Cardiac fibroblast (primary cell): ENCODE results near the gene PIK3CB.

ENCODE experiments used
- DNase-seq, 2 donors: peaks; one replicate each; pipeline versions ENCODE4 v3.0.0 to v3.0.0-alpha.2; 2010; ENCODE audit warnings: low read depth in 2 of 2
- H3K4me3 ChIP-seq, 2 donors: replicated peaks in 1 of 2; 1 replicate in 1 of 2; 2 replicates in 1 of 2; pipeline ENCODE4 v1.5.1; 2011; ENCODE audit warnings: low read depth in 2 of 2, low read length in 2 of 2, mild to moderate bottlenecking in 2 of 2, moderate library complexity in 1 of 2
- TF ChIP-seq, protein P1 (sequence below): IDR thresholded peaks from one replicate; pipeline ENCODE4 v1.5.1; 2011; ENCODE audit warnings: low read depth, mild to moderate bottlenecking, low read length, inconsistent platforms

PIK3CB gene

DNA sequence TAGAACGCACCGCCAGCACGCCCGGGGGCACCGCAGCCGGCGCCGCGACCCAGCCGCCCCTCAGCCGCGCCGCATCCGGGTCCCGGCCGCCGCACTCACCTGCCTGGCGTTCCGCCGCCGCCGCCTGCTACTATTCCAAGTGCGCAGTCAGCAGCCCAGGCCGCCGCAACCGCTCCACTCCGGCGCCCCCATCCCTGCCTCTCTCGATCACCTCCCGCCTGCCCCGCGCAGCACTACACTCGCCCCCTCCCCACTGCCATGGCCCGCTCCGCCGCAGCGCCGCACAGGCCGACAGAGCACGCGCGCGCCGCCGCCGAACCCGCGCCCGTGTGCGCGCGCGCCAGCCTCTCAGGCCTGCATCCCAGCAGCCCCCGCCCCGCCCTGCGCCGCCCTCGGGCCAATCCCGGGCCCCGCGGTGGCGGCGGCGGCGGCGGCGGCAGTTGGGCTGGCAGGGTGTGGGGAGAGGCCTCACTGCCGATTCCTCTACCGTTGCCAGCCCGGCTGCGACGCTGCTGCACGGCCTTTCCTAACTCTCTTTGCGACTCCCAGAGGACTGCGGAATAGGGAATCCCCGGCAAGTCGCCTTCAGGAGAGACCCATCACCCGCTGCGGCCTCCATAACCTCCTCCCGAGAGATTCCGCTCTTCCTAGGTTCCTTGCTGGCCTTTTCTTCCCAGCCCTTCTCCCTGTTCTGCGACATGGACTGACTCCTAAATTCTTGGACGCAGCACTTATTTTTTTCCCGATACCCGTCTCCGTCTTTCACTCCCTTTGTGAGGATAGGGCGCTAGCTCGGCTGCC lies at the start of gene PIK3CB:
TSS of gene PIK3CB (minus strand) at position 333 of the 801 bp plus-strand sequence. CDS start 75,585 bp downstream, outside the sequence.
- DNase-seq, result peak; percentile 77 to 88
- peak within 1 kb of the TSS; percentile 71 to 90 for H3K4me3 ChIP-seq
- TF ChIP-seq, protein P1, sequence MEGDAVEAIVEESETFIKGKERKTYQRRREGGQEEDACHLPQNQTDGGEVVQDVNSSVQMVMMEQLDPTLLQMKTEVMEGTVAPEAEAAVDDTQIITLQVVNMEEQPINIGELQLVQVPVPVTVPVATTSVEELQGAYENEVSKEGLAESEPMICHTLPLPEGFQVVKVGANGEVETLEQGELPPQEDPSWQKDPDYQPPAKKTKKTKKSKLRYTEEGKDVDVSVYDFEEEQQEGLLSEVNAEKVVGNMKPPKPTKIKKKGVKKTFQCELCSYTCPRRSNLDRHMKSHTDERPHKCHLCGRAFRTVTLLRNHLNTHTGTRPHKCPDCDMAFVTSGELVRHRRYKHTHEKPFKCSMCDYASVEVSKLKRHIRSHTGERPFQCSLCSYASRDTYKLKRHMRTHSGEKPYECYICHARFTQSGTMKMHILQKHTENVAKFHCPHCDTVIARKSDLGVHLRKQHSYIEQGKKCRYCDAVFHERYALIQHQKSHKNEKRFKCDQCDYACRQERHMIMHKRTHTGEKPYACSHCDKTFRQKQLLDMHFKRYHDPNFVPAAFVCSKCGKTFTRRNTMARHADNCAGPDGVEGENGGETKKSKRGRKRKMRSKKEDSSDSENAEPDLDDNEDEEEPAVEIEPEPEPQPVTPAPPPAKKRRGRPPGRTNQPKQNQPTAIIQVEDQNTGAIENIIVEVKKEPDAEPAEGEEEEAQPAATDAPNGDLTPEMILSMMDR, result no peak

DNA sequence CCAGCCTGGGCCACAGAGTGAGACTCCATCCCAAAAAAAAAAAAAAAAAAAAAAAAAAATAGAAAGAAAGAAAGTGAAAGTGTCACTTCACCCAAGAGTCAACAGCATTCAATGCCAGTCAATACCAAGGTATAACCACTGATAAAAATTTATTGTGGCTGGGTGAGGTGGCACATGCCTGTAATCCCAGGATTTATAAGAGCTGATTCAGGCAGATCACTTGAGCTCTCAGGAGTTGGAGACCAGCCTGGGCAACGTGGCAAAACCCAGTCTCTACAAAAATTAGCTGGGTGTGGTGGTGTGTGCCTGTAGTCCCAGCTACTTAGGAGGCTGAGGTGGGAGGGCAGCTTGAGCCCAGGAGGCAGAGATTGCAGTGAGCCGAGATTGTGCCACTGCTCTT lies 46.5 kb upstream of the PIK3CB start:
- TF ChIP-seq, protein P1, result no peak
- no peak for DNase-seq
- no peak overlapping the region for H3K4me3 ChIP-seq

GRCh38 chr3:138879541-138880380 lies 45.0 kb upstream of the PIK3CB start:
- no peak for DNase-seq
- TF ChIP-seq, protein P1, result no peak
- H3K4me3 ChIP-seq, result no peak overlapping the region

GRCh38 chr3:138877226-138877625 lies 42.5 kb upstream of the PIK3CB start:
- TF ChIP-seq, protein P1, result no peak
- H3K4me3 ChIP-seq, result no peak overlapping the region
- no peak for DNase-seq

GRCh38 chr3:138875754-138876664 lies 41.3 kb upstream of the PIK3CB start:
- TF ChIP-seq, protein P1, result no peak
- no peak overlapping the region for H3K4me3 ChIP-seq

GRCh38 chr3:138875096-138875753 lies 40.5 kb upstream of the PIK3CB start:
- no peak overlapping the region for H3K4me3 ChIP-seq
- no peak for DNase-seq
- TF ChIP-seq, protein P1, result no peak

More at GRCh38 chr3:138875754-138876664, 41.3 kb upstream of the PIK3CB start:
- DNase-seq, result peak; percentile 65 to 82
